Lower leg skin (tissue), 4 donors: Measurements from ENCODE around the gene BDH2. TPM values are rescaled to one million over a fixed set of nuclear protein-coding genes. Genes with fewer than 3 reads are reported as not detected.

Experiments used
- DNase-seq, 2 donors: peaks; one replicate each; pipeline ENCODE4 v3.0.0-alpha.2; 2019; ENCODE audit warnings: low spot score in 2 of 2
- H3K4me3 ChIP-seq: fragments of 200-600 bp; sonication (generic); 2 replicates; pipeline ENCODE4 v1.5.1; 2017; ENCODE audit warnings: mild to moderate bottlenecking, low read depth; ENCODE audit not compliant: poor library complexity, severe bottlenecking
- CTCF ChIP-seq, 3 donors: fragments of 450-650 bp; IDR thresholded peaks; one replicate each; pipeline ENCODE4 v1.5.1; 2016; ENCODE audit warnings: antibody characterized with exemption in 3 of 3, mild to moderate bottlenecking in 3 of 3, moderate library complexity in 2 of 3
- POLR2A ChIP-seq, 2 donors: fragments of 450-650 bp; IDR thresholded peaks; one replicate each; pipeline ENCODE4 v1.6.1; 2016 to 2017; ENCODE audit warnings: antibody characterized with exemption in 2 of 2, mild to moderate bottlenecking in 1 of 2, moderate library complexity in 1 of 2
- WGBS, 2 donors: methylation state at CpG; one replicate each; pipeline ENCODE4 v1.1.5; 2018; 5-methylcytosine and 5-hydroxymethylcytosine counted together
- intact Hi-C: fragments of 100-400 bp; cut with DNase I; formaldehyde crosslinking; loops from one replicate; pipeline ENCODE4 v1.15.0; 2023; ENCODE audit warnings: low total_unique reads
- total RNA-seq, 4 donors: library from RNA; depleted of rRNA; stranded (reverse); fragments of >200 nt; gene quantifications; one replicate each; pipeline ENCODE4 v1.1.0, GENCODE V29; 2016

BDH2 gene
- total RNA-seq, 4 donors from 2014 or later = 29.9 to 44.5 (median 38.9) TPM

- H3K4me3 ChIP-seq = no peak overlapping the region
- DNase-seq = no peak
- WGBS, 2 donors = 95 to 98% methylated on average over 2 of the region's 2 CpGs
- intact Hi-C loops = no loop called here
- no peak for TF ChIP-seq CTCF (IDR thresholded peaks at IDR 0.05)
- TF ChIP-seq POLR2A (IDR thresholded peaks at IDR 0.05) = no peak
These were observed 14.0 kb downstream of the BDH2 start for GRCh38 chr4:103085555-103086196.

GRCh38 chr4:103079621-103080020 is 20.0 kb downstream of the BDH2 start:
- TF ChIP-seq CTCF (IDR thresholded peaks at IDR 0.05) = no peak
- no peak for TF ChIP-seq POLR2A (IDR thresholded peaks at IDR 0.05)
- intact Hi-C loops = no loop called here
- no peak for DNase-seq
- no peak overlapping the region for H3K4me3 ChIP-seq
- WGBS, 2 donors = 95 to 97% methylated on average over 1 of the region's 1 CpG

- intact Hi-C loops = no loop called here
- WGBS, 2 donors = 21% methylated on average over 21 of the region's 21 CpGs
- TF ChIP-seq CTCF (IDR thresholded peaks at IDR 0.05) = no peak
- no peak for TF ChIP-seq POLR2A (IDR thresholded peaks at IDR 0.05)
These were observed 22.8 kb downstream of the BDH2 start, which contains the start of gene SLC9B2 for GRCh38 chr4:103076747-103077347. Gene SLC9B2 (minus strand): TSS chr4:103076761. CDS start chr4:103067550, 9,211 bp downstream.

GRCh38 chr4:103075894-103076746 is 23.5 kb downstream of the BDH2 start:
- peak overlapping the region; percentile 47 for H3K4me3 ChIP-seq
- intact Hi-C loops = no loop called here
- TF ChIP-seq CTCF (IDR thresholded peaks at IDR 0.05) = no peak
- TF ChIP-seq POLR2A (IDR thresholded peaks at IDR 0.05) = no peak
- DNase-seq = peak; percentile 39 to 92
- 0% methylated on average over 36 to 61 of the region's 82 CpGs for WGBS, 2 donors

More at GRCh38 chr4:103076747-103077347, 22.8 kb downstream of the BDH2 start, which contains the start of gene SLC9B2:
- H3K4me3 ChIP-seq = peak within 1 kb of the TSS; percentile 47
- no peak for DNase-seq

- WGBS, 2 donors = 27 to 29% methylated on average over 4 of the region's 4 CpGs
- intact Hi-C loops = no loop called here
- peak overlapping the region; percentile 47 for H3K4me3 ChIP-seq
- TF ChIP-seq CTCF (IDR thresholded peaks at IDR 0.05) (peak in 1 of 3 donors; percentile 39), POLR2A (IDR thresholded peaks at IDR 0.05) (no peak)
- DNase-seq = no peak
These were observed 24.2 kb downstream of the BDH2 start for GRCh38 chr4:103075435-103075893.
